T-helper 1 cell (primary cell): Measurements from ENCODE around the gene UNC79.
"Not testable (repeated sequence)": the region's sequence is repeated elsewhere in the genome, so short reads cannot be mapped to it uniquely, and the experiment has no call there.

Experiments used
- DNase-seq, 5 donors: peaks; one replicate each; pipeline ENCODE4 v3.0.0-alpha.2; 2012 to 2020
- total RNA-seq, 4 donors: gene quantifications; one replicate each; lab custom pipeline; 2026; lab: John Stamatoyannopoulos, UW

The UNC79 gene
- 0.08 to 0.54 (median 0.41) reads per million in 4 donors for total RNA-seq

GRCh38 chr14:93430315-93431035, at the start of gene UNC79:
UNC79 (plus strand) TSS chr14:93430939; CDS start chr14:93431030, 91 bp downstream.
- no peak for DNase-seq

GRCh38 chr14:93381644-93382043, 49.1 kb upstream of the UNC79 start:
- DNase-seq, result no peak

- not testable (repeated sequence) for DNase-seq
These were observed 46.5 kb upstream of the UNC79 start for GRCh38 chr14:93384256-93384655.

GRCh38 chr14:93395231-93395630, 35.5 kb upstream of the UNC79 start:
- no peak for DNase-seq

- no peak for DNase-seq
These were observed 34.3 kb upstream of the UNC79 start for GRCh38 chr14:93396456-93396855.

GRCh38 chr14:93398491-93398890, 32.2 kb upstream of the UNC79 start:
- no peak for DNase-seq

GRCh38 chr14:93402951-93403350, 27.8 kb upstream of the UNC79 start:
- DNase-seq, result no peak

- no peak for DNase-seq
These were observed 20.7 kb upstream of the UNC79 start for GRCh38 chr14:93410021-93410420.

- no peak for DNase-seq
These were observed 19.8 kb upstream of the UNC79 start for GRCh38 chr14:93410893-93411292.

- DNase-seq, result not testable (repeated sequence)
These were observed 5.6 kb upstream of the UNC79 start for GRCh38 chr14:93425136-93425535.

- no peak for DNase-seq
These were observed 4.0 kb upstream of the UNC79 start for GRCh38 chr14:93426750-93427149.

GRCh38 chr14:93431036-93431670, 414 bp downstream of the UNC79 start:
- no peak for DNase-seq

GRCh38 chr14:93454224-93454623, 23.5 kb downstream of the UNC79 start:
- DNase-seq, result no peak

GRCh38 chr14:93456356-93456755, 25.6 kb downstream of the UNC79 start:
- DNase-seq, result no peak

- no peak for DNase-seq
These were observed 27.5 kb downstream of the UNC79 start for GRCh38 chr14:93458234-93458633.

- DNase-seq, result no peak
These were observed 31.7 kb downstream of the UNC79 start for GRCh38 chr14:93462479-93462878.

GRCh38 chr14:93464271-93464670, 33.5 kb downstream of the UNC79 start:
- DNase-seq, result no peak

GRCh38 chr14:93475471-93475870, 44.7 kb downstream of the UNC79 start:
- DNase-seq, result no peak

- no peak for DNase-seq
These were observed 45.6 kb downstream of the UNC79 start for GRCh38 chr14:93476305-93476704.

- DNase-seq, result not testable (repeated sequence)
These were observed 48.3 kb downstream of the UNC79 start for GRCh38 chr14:93479074-93479473.

GRCh38 chr14:93480867-93481266, 50.1 kb downstream of the UNC79 start:
- no peak for DNase-seq

- no peak for DNase-seq
These were observed 51.0 kb downstream of the UNC79 start for GRCh38 chr14:93481758-93482157.

GRCh38 chr14:93490001-93490400, 59.3 kb downstream of the UNC79 start:
- no peak for DNase-seq

- DNase-seq, result no peak
These were observed 62.3 kb downstream of the UNC79 start for GRCh38 chr14:93493054-93493453.
